Measurements from ENCODE around the gene FAM168A. TPM values are rescaled to one million over a fixed set of nuclear protein-coding genes. Genes with fewer than 3 reads are reported as not detected.

FAM168A gene
- total RNA-seq, 1 experiment from 2014 or later = 25.9 TPM

- peaks cover 11% of the 10 kb centered on the region for H3K4me1 Mint-ChIP-seq
- ChIA-PET POLR2A (no interaction called here), CTCF (interaction anchor here (1.1 to 2.8 kb wide), 5 partner anchors 15 to 273 kb away, joined by 6 to 10 read pairs (median 6); partner anchors contain the start of gene ARHGEF17)
- H3K9me3 Mint-ChIP-seq = no peaks in the 10 kb centered on the region
- TF ChIP-seq, protein P1, sequence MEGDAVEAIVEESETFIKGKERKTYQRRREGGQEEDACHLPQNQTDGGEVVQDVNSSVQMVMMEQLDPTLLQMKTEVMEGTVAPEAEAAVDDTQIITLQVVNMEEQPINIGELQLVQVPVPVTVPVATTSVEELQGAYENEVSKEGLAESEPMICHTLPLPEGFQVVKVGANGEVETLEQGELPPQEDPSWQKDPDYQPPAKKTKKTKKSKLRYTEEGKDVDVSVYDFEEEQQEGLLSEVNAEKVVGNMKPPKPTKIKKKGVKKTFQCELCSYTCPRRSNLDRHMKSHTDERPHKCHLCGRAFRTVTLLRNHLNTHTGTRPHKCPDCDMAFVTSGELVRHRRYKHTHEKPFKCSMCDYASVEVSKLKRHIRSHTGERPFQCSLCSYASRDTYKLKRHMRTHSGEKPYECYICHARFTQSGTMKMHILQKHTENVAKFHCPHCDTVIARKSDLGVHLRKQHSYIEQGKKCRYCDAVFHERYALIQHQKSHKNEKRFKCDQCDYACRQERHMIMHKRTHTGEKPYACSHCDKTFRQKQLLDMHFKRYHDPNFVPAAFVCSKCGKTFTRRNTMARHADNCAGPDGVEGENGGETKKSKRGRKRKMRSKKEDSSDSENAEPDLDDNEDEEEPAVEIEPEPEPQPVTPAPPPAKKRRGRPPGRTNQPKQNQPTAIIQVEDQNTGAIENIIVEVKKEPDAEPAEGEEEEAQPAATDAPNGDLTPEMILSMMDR (IDR thresholded peaks at IDR 0.05) = no peak
- TF ChIP-seq ETV6 (CRISPR knock-in tag; IDR thresholded peaks at IDR 0.05) (no peak), NR2C2 (CRISPR knock-in tag; IDR thresholded peaks at IDR 0.05) (no peak), ZNF232 (CRISPR knock-in tag; IDR thresholded peaks at IDR 0.05) (no peak), KAT7 (CRISPR knock-in tag; IDR thresholded peaks at IDR 0.05; ENCODE audit: borderline replicate concordance) (no peak), E2F5 (CRISPR knock-in tag; IDR thresholded peaks at IDR 0.05) (no peak), AR (CRISPR knock-in tag; IDR thresholded peaks at IDR 0.05) (no peak), ATF3 (CRISPR knock-in tag; conservative IDR thresholded peaks at IDR 0.05) (no peak), CREB1 (CRISPR knock-in tag; IDR thresholded peaks at IDR 0.05) (no peak), HMGXB4 (CRISPR knock-in tag; IDR thresholded peaks at IDR 0.05) (no peak), ERG (CRISPR knock-in tag; IDR thresholded peaks at IDR 0.05) (no peak), PRRX2 (CRISPR knock-in tag; IDR thresholded peaks at IDR 0.05) (no peak), ZNF138 (CRISPR knock-in tag; conservative IDR thresholded peaks at IDR 0.05) (no peak), TEAD1 (CRISPR knock-in tag; IDR thresholded peaks at IDR 0.05) (no peak), JAZF1 (CRISPR knock-in tag; IDR thresholded peaks at IDR 0.05) (no peak), ELF4 (CRISPR knock-in tag; IDR thresholded peaks at IDR 0.05; ENCODE audit: low read depth) (no peak), HMGA2 (CRISPR knock-in tag; IDR thresholded peaks at IDR 0.05) (no peak)
- TF ChIP-seq, protein P2, sequence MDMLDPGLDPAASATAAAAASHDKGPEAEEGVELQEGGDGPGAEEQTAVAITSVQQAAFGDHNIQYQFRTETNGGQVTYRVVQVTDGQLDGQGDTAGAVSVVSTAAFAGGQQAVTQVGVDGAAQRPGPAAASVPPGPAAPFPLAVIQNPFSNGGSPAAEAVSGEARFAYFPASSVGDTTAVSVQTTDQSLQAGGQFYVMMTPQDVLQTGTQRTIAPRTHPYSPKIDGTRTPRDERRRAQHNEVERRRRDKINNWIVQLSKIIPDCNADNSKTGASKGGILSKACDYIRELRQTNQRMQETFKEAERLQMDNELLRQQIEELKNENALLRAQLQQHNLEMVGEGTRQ (CRISPR knock-in tag; IDR thresholded peaks at IDR 0.05) = no peak
- TF ChIP-seq, protein P3, sequence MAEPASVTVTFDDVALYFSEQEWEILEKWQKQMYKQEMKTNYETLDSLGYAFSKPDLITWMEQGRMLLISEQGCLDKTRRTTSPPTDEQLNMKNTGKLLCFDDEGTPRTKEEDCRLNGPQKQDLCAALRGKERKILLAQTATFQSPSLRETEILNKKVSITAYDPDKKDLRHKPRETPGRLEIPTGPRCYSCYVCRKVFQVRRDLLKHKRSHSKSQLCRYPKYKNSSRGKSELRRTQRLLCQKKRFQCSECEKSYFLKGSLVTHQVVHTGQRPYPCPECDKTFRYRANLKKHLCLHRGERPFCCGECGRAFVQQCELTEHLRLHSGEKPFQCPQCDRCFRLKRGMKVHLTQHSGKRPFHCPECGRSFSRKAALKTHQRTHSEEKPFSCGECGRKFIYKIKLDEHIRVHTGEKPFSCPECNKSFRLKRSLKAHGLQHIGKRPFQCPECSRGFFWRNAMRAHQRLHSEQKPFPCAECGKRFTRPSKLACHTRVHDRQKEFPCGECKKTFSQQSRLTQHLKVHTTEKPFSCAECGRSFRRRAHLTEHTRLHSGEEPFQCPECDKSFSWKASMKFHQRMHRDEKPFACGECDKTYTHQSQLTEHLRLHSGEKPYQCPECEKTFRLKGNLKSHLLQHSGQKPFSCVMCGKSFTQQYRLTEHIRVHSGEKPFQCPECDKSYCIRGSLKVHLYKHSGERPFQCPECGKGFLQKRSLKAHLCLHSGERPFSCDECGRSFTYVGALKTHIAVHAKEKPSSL (CRISPR knock-in tag; conservative IDR thresholded peaks at IDR 0.05) = no peak
- TF ChIP-seq, protein P4, sequence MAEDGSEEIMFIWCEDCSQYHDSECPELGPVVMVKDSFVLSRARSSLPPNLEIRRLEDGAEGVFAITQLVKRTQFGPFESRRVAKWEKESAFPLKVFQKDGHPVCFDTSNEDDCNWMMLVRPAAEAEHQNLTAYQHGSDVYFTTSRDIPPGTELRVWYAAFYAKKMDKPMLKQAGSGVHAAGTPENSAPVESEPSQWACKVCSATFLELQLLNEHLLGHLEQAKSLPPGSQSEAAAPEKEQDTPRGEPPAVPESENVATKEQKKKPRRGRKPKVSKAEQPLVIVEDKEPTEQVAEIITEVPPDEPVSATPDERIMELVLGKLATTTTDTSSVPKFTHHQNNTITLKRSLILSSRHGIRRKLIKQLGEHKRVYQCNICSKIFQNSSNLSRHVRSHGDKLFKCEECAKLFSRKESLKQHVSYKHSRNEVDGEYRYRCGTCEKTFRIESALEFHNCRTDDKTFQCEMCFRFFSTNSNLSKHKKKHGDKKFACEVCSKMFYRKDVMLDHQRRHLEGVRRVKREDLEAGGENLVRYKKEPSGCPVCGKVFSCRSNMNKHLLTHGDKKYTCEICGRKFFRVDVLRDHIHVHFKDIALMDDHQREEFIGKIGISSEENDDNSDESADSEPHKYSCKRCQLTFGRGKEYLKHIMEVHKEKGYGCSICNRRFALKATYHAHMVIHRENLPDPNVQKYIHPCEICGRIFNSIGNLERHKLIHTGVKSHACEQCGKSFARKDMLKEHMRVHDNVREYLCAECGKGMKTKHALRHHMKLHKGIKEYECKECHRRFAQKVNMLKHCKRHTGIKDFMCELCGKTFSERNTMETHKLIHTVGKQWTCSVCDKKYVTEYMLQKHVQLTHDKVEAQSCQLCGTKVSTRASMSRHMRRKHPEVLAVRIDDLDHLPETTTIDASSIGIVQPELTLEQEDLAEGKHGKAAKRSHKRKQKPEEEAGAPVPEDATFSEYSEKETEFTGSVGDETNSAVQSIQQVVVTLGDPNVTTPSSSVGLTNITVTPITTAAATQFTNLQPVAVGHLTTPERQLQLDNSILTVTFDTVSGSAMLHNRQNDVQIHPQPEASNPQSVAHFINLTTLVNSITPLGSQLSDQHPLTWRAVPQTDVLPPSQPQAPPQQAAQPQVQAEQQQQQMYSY (CRISPR knock-in tag; IDR thresholded peaks at IDR 0.05) = no peak
- H3K4me3 Mint-ChIP-seq = no peak overlapping the region
- H3K36me3 Mint-ChIP-seq = no peaks in the 10 kb centered on the region
- H3K27ac Mint-ChIP-seq = 0 out of 2 replicates have a peak overlapping the region, but pooled peaks have one; percentile 60
- no peak for ATAC-seq
- DNase-seq (ENCODE audit: low spot score) = no peak
- H3K27me3 Mint-ChIP-seq (ENCODE audit: low read depth) = no peaks in the 10 kb centered on the region
Observed at GRCh38 chr11:73387594-73388264, 210.2 kb downstream of the FAM168A start.
